HCT116 (cell line): ENCODE results near the gene PRG2. TPM values are rescaled to one million over a fixed set of nuclear protein-coding genes. Genes with fewer than 3 reads are reported as not detected.

Source experiments
- ATAC-seq: fragments of 200-7000 bp; cut with Tn5 transposase; 2 replicates; pipeline ENCODE4 v1.9.1; 2020; ENCODE audit warnings: mild to moderate bottlenecking, moderate library complexity
- BruUV-seq: library from RNA; stranded (reverse); fragments of 400-500 nt; replicated peaks from 2 replicates; lab custom pipeline; 2021; lab: Mats Ljungman, UMichigan
- CTCF ChIA-PET: fragments of 300-600 bp; sonication (Branson Sonifier 250); formaldehyde crosslinking; loops from one replicate; lab custom pipeline; 2021; ENCODE audit warnings: antibody characterized with exemption; lab: Charles Lee
- POLR2A ChIA-PET: fragments of 300-600, 350-600 bp; sonication (Branson Sonifier 250); formaldehyde crosslinking; loops from one replicate; lab custom pipeline; 2021; ENCODE audit warnings: antibody characterized with exemption; lab: Charles Lee
- RAD21 ChIA-PET, 2 experiments: fragments of 300-600 bp; sonication (Branson Sonifier 250); formaldehyde crosslinking; loops; one replicate each; lab custom pipeline; 2023; ENCODE audit warnings: low total read pairs in 2 of 2; ENCODE audit not compliant: uncharacterized antibody in 2 of 2, unreplicated experiment in 2 of 2, low non-redundant PET in 1 of 2; lab: Charles Lee
- DNase-seq: peaks from one replicate; pipeline ENCODE4 v3.0.0-alpha.2; 2010; ENCODE audit warnings: low read depth, low spot score
- H2AFZ ChIP-seq: fragments of 200-600 bp; shearing (Covaris generic), sonication (generic); 2 replicates; pipeline ENCODE4 v1.6.1; 2017; ENCODE audit warnings: low read depth, mixed run types, mixed read lengths, antibody characterized with exemption, low read length; ENCODE audit not compliant: poor library complexity, severe bottlenecking
- H3K27ac ChIP-seq: 2 replicates; pipeline ENCODE4 v1.5.1; 2012; ENCODE audit warnings: low read depth, low read length
- H3K27me3 ChIP-seq: fragments of 200-600 bp; sonication (generic); 2 replicates; pipeline ENCODE4 v1.6.1; 2016; ENCODE audit warnings: mixed run types, low read length, mixed read lengths; ENCODE audit not compliant: insufficient read depth
- H3K36me3 ChIP-seq, 2 experiments: fragments of 200-500 bp in 1 of 2; fragments of 200-600 bp in 1 of 2; sonication (Bioruptor generic) in 1 of 2; sonication (generic) in 1 of 2; 2 replicates each; pipeline versions ENCODE4 v1.5.1 to v1.6.1; 2014 to 2016; ENCODE audit warnings: low read length in 2 of 2, inconsistent platforms in 1 of 2, mixed read lengths in 1 of 2, mixed run types in 1 of 2; ENCODE audit not compliant: insufficient read depth in 2 of 2, control insufficient read depth in 1 of 2
- H3K4me1 ChIP-seq, 2 experiments: fragments of 200-600 bp in 1 of 2; sonication (generic) in 1 of 2; 2 replicates each; pipeline versions ENCODE4 v1.5.1 to v1.6.1; 2012 to 2017; ENCODE audit warnings: low read length in 2 of 2, inconsistent platforms in 1 of 2, mild to moderate bottlenecking in 1 of 2, mixed read lengths in 1 of 2, mixed run types in 1 of 2, moderate library complexity in 1 of 2; ENCODE audit not compliant: insufficient read depth in 2 of 2, control insufficient read depth in 1 of 2
- H3K4me2 ChIP-seq: fragments of 200-600 bp; sonication (generic); 2 replicates; pipeline ENCODE4 v1.6.1; 2017; ENCODE audit warnings: mixed run types, low read length, mixed read lengths
- H3K4me3 ChIP-seq, 2 experiments: fragments of 200-600 bp in 1 of 2; sonication (generic) in 1 of 2; replicated peaks in 1 of 2; 2 replicates each; pipeline ENCODE4 v1.5.1; 2011 to 2016; ENCODE audit warnings: low read length in 2 of 2, control low read depth in 1 of 2, low read depth in 1 of 2, mild to moderate bottlenecking in 1 of 2, mixed read lengths in 1 of 2, mixed run types in 1 of 2
- H3K79me2 ChIP-seq: fragments of 200-600 bp; sonication (generic); 2 replicates; pipeline ENCODE4 v1.6.1; 2017; ENCODE audit warnings: mild to moderate bottlenecking, mixed run types, low read length, moderate library complexity, mixed read lengths; ENCODE audit not compliant: insufficient read depth
- H3K9ac ChIP-seq: fragments of 200-600 bp; sonication (generic); 2 replicates; pipeline ENCODE4 v1.6.1; 2016; ENCODE audit warnings: low read length, mixed read lengths
- H3K9me2 ChIP-seq: fragments of 200-600 bp; sonication (generic), shearing (Covaris generic); 2 replicates; pipeline ENCODE4 v1.6.1; 2017; ENCODE audit warnings: mixed run types, mild to moderate bottlenecking, moderate library complexity; ENCODE audit not compliant: insufficient read depth
- H3K9me3 ChIP-seq, 2 experiments: fragments of 200-500 bp in 1 of 2; fragments of 200-600 bp in 1 of 2; sonication (Bioruptor generic) in 1 of 2; sonication (generic) in 1 of 2; 2 replicates each; pipeline ENCODE4 v1.6.1; 2014 to 2017; ENCODE audit warnings: low read length in 2 of 2, mixed read lengths in 2 of 2, inconsistent platforms in 1 of 2, low read depth in 1 of 2, mild to moderate bottlenecking in 1 of 2, mixed run types in 1 of 2, moderate library complexity in 1 of 2; ENCODE audit not compliant: control insufficient read depth in 1 of 2, insufficient read depth in 1 of 2
- H4K20me1 ChIP-seq: fragments of 200-600 bp; sonication (generic), shearing (Covaris generic); 2 replicates; pipeline ENCODE4 v1.6.1; 2017; ENCODE audit warnings: mixed run types, mild to moderate bottlenecking, moderate library complexity; ENCODE audit not compliant: insufficient read depth
- ATF3 ChIP-seq: IDR thresholded peaks from 2 replicates; pipeline ENCODE4 v1.6.1; 2012
- CBX3 ChIP-seq: IDR thresholded peaks from 2 replicates; pipeline ENCODE4 v1.6.1; 2012; ENCODE audit warnings: low read depth
- CEBPB ChIP-seq: IDR thresholded peaks from 2 replicates; pipeline ENCODE4 v1.6.1; 2012; ENCODE audit warnings: low read depth
- EGR1 ChIP-seq: IDR thresholded peaks from 2 replicates; pipeline ENCODE4 v1.6.1; 2012; ENCODE audit warnings: low read depth
- EZH2 ChIP-seq: fragments of 200-600 bp; sonication (generic); IDR thresholded peaks from 2 replicates; pipeline ENCODE4 v1.6.1; 2017; ENCODE audit warnings: antibody characterized with exemption, mixed run types
- MAX ChIP-seq: IDR thresholded peaks from 2 replicates; pipeline ENCODE4 v1.6.1; 2012
- POLR2AphosphoS5 ChIP-seq: IDR thresholded peaks from 2 replicates; pipeline ENCODE4 v1.6.1; 2011; ENCODE audit warnings: mild to moderate bottlenecking, low read depth, low read length, moderate library complexity
- SRF ChIP-seq: IDR thresholded peaks from 2 replicates; pipeline ENCODE4 v1.6.1; 2012; ENCODE audit warnings: low read depth
- TCF7L2 ChIP-seq: IDR thresholded peaks from 2 replicates; pipeline ENCODE4 v1.7.0; 2011; ENCODE audit warnings: borderline replicate concordance, inconsistent platforms; ENCODE audit not compliant: insufficient read depth, insufficient read length; ENCODE audit errors: extremely low read depth
- YY1 ChIP-seq: IDR thresholded peaks from 2 replicates; pipeline ENCODE4 v1.6.1; 2011; ENCODE audit warnings: low read length, low read depth, moderate library complexity, mild to moderate bottlenecking; ENCODE audit not compliant: insufficient replicate concordance; ENCODE audit errors: extremely low read depth
- ZFX ChIP-seq: fragments of 450-650 bp; IDR thresholded peaks from 2 replicates; pipeline ENCODE4 v1.6.1; 2017
- intact Hi-C: fragments of 100-400 bp; cut with micrococcal nuclease; formaldehyde crosslinking; loops from 2 replicates; pipeline ENCODE4 v1.10.0; 2022
- total RNA-seq: library from RNA; stranded (reverse); gene quantifications from one replicate; pipeline ENCODE4 v1.2.1, GENCODE V29; 2021; ENCODE audit not compliant: unreplicated experiment
- TF ChIP-seq, protein P1 (sequence below): IDR thresholded peaks from 2 replicates; pipeline ENCODE4 v1.6.1; 2012; ENCODE audit warnings: low read depth

PRG2 gene
- total RNA-seq, 1 experiment from 2014 or later, result 0.81 TPM

- POLR2A ChIA-PET, result no interaction called here
- BruUV-seq, result no TSS peak
- H3K9me2 ChIP-seq, result no peaks in the 10 kb centered on the region
- TF ChIP-seq CBX3, result no peak
- TF ChIP-seq, protein P1, sequence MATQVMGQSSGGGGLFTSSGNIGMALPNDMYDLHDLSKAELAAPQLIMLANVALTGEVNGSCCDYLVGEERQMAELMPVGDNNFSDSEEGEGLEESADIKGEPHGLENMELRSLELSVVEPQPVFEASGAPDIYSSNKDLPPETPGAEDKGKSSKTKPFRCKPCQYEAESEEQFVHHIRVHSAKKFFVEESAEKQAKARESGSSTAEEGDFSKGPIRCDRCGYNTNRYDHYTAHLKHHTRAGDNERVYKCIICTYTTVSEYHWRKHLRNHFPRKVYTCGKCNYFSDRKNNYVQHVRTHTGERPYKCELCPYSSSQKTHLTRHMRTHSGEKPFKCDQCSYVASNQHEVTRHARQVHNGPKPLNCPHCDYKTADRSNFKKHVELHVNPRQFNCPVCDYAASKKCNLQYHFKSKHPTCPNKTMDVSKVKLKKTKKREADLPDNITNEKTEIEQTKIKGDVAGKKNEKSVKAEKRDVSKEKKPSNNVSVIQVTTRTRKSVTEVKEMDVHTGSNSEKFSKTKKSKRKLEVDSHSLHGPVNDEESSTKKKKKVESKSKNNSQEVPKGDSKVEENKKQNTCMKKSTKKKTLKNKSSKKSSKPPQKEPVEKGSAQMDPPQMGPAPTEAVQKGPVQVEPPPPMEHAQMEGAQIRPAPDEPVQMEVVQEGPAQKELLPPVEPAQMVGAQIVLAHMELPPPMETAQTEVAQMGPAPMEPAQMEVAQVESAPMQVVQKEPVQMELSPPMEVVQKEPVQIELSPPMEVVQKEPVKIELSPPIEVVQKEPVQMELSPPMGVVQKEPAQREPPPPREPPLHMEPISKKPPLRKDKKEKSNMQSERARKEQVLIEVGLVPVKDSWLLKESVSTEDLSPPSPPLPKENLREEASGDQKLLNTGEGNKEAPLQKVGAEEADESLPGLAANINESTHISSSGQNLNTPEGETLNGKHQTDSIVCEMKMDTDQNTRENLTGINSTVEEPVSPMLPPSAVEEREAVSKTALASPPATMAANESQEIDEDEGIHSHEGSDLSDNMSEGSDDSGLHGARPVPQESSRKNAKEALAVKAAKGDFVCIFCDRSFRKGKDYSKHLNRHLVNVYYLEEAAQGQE, result no peak
- TF ChIP-seq ZFX, result no peak
- no peak for TF ChIP-seq EZH2
- TF ChIP-seq MAX, result no peak
- TF ChIP-seq TCF7L2, result no peak
- no peak for TF ChIP-seq CEBPB
- no peak for TF ChIP-seq YY1
- no peak for TF ChIP-seq POLR2AphosphoS5
- TF ChIP-seq SRF, result no peak
- no peak for TF ChIP-seq EGR1
- no peak for TF ChIP-seq ATF3
- TF ChIP-seq, all 23 proteins: peak for 0
- DNase-seq, result no peak
- H3K36me3 ChIP-seq, result no peaks in the 10 kb centered on the region
- ATAC-seq, result no peak
- peaks cover 20% of the 10 kb centered on the region for H3K27me3 ChIP-seq
- no peaks in the 10 kb centered on the region for H3K9me3 ChIP-seq
- no peak overlapping the region for H3K4me3 ChIP-seq
- H3K9ac ChIP-seq, result no peak overlapping the region
- peaks cover 9 to 21% of the 10 kb centered on the region in 2 experiments for H3K4me1 ChIP-seq
- intact Hi-C loops, result no loop called here
- H3K79me2 ChIP-seq, result peaks cover 8% of the 10 kb centered on the region; the same call in 1 of the 2 replicates
- CTCF ChIA-PET, result no interaction called here
- no peaks in the 10 kb centered on the region for H4K20me1 ChIP-seq
- H3K4me2 ChIP-seq, result no peak overlapping the region
- H2AFZ ChIP-seq, result no peak overlapping the region
- RAD21 ChIA-PET, result no interaction called here
- H3K27ac ChIP-seq, result no peak overlapping the region
Observed at GRCh38 chr11:57429946-57430345, 39.5 kb upstream of the PRG2 start.
